Vagina (tissue), 2 donors: Measurements from ENCODE around the gene PTPRN2.

Experiments used
- POLR2A ChIP-seq, 2 donors: fragments of 450-650 bp; IDR thresholded peaks; one replicate each; pipeline ENCODE4 v1.6.1; 2017; ENCODE audit warnings: antibody characterized with exemption in 2 of 2, mild to moderate bottlenecking in 2 of 2, moderate library complexity in 2 of 2
- POLR2AphosphoS5 ChIP-seq, 2 donors: sonication (generic); formaldehyde crosslinking; IDR thresholded peaks; one replicate each; pipeline ENCODE4 v1.9.0; 2017; ENCODE audit warnings: antibody characterized with exemption in 2 of 2, mild to moderate bottlenecking in 2 of 2, low read depth in 1 of 2; ENCODE audit not compliant: insufficient read depth in 1 of 2
- TF ChIP-seq, protein P1 (sequence below), 3 experiments: fragments of 450-650 bp in 2 of 3; fragments of 200-600 bp in 1 of 3; sonication (generic) in 1 of 3; IDR thresholded peaks; one replicate each; pipeline ENCODE4 v1.5.1; 2017 to 2019; ENCODE audit warnings: antibody characterized with exemption in 3 of 3, mild to moderate bottlenecking in 2 of 3, moderate library complexity in 2 of 3

DNA sequence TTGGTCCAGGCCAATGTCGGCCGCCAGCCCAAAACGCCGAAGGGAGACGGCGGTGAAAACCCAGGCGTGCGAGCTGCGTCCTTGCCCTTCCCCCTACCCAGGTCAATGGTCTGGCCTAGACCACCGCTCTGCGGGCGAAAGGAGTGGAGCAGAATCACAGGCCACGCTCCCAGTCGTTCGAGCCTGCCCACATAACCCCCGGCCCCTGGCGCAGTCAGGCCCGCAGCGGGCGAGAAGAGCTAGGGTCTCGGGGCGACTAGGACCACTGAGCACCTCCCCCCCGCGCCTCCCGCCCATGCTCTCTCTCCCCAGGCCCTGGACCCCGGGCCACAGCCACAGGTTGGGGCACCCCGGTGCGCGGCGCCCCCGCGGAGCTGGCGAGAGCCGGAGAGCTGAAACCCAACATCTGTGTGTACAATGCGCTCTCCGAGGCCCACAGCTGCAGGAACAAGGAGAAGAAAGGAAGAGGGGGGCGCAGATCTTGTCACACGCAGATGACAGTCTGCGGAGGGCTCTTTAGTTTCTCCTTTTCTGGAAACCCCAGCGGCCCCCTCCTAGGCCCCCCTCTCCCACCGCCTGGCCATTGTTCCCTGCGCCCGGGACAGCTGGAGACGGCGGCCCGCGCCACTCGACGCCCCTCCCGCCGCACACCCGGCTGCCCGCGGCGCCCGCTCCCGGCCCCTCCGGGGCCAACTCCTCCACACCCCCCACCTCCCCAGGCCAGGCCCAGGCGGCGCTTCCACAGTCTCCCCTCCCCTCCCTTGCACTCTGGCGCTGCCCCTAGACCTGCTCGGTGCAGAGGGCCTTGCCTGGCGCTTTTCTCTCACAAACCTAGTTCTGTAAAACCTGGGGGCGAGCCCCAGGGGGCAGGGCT, 895.8 kb downstream of the PTPRN2 start:
- TF ChIP-seq POLR2A (IDR thresholded peaks at IDR 0.05) (no peak), POLR2AphosphoS5 (IDR thresholded peaks at IDR 0.05; ENCODE audit: insufficient read depth in 1 of 2, low read depth in 1 of 2) (no peak)
- TF ChIP-seq, protein P1, sequence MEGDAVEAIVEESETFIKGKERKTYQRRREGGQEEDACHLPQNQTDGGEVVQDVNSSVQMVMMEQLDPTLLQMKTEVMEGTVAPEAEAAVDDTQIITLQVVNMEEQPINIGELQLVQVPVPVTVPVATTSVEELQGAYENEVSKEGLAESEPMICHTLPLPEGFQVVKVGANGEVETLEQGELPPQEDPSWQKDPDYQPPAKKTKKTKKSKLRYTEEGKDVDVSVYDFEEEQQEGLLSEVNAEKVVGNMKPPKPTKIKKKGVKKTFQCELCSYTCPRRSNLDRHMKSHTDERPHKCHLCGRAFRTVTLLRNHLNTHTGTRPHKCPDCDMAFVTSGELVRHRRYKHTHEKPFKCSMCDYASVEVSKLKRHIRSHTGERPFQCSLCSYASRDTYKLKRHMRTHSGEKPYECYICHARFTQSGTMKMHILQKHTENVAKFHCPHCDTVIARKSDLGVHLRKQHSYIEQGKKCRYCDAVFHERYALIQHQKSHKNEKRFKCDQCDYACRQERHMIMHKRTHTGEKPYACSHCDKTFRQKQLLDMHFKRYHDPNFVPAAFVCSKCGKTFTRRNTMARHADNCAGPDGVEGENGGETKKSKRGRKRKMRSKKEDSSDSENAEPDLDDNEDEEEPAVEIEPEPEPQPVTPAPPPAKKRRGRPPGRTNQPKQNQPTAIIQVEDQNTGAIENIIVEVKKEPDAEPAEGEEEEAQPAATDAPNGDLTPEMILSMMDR (IDR thresholded peaks at IDR 0.05), result no peak
